Epithelial cell of esophagus (primary cell): ENCODE data around the gene GINS1.
A peak's percentile ranks its signal among the peaks of the same experiment; 100 is the strongest.

Experiments
- DNase-seq: peaks from one replicate; pipeline ENCODE4 v3.0.0; 2010; ENCODE audit warnings: low read depth
- H3K4me3 ChIP-seq: 2 replicates; pipeline ENCODE4 v1.5.1; 2011; ENCODE audit warnings: mild to moderate bottlenecking, low read length, control low read depth
- TF ChIP-seq, protein P1 (sequence below): IDR thresholded peaks from 2 replicates; pipeline ENCODE4 v1.5.1; 2011; ENCODE audit warnings: low read depth, mild to moderate bottlenecking, low read length, control low read depth, inconsistent platforms; ENCODE audit not compliant: insufficient read depth; ENCODE audit errors: missing control alignments

Gene GINS1

DNA sequence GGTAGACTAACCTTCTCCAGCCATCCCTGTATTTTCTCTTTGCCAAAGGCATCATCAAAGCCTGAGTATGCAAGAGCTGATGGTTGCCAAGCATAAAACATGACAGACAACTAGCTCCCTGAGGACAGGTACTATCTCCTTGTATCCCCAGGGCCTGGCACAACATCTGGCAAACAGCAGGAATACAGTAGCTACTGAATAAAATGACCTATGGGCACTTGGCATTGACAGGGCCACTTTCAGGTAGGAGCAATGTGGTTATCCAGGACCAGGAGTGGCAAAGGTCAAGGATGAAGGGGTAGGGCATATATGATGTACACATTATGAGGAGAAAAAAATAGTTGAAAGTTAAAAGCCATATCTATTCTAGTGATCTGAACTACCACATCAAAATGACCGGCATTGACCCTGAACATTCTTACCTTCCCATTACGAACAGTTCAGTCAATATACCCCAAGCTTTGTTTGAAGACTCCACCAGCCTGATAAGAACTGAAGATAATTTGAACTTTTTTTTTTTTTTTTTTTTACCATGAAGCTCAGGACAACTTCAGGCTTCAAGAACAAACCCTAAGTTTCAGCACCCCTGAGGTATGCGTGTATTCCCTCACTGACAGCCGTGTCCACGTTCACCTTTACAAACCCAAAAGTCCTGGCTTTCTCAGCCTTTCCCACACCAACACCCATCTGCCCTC lies 29.1 kb upstream of the GINS1 start:
- TF ChIP-seq, protein P1, sequence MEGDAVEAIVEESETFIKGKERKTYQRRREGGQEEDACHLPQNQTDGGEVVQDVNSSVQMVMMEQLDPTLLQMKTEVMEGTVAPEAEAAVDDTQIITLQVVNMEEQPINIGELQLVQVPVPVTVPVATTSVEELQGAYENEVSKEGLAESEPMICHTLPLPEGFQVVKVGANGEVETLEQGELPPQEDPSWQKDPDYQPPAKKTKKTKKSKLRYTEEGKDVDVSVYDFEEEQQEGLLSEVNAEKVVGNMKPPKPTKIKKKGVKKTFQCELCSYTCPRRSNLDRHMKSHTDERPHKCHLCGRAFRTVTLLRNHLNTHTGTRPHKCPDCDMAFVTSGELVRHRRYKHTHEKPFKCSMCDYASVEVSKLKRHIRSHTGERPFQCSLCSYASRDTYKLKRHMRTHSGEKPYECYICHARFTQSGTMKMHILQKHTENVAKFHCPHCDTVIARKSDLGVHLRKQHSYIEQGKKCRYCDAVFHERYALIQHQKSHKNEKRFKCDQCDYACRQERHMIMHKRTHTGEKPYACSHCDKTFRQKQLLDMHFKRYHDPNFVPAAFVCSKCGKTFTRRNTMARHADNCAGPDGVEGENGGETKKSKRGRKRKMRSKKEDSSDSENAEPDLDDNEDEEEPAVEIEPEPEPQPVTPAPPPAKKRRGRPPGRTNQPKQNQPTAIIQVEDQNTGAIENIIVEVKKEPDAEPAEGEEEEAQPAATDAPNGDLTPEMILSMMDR = no peak
- no peak overlapping the region for H3K4me3 ChIP-seq
- DNase-seq = no peak

- TF ChIP-seq, protein P1 = no peak
- no peak overlapping the region for H3K4me3 ChIP-seq
- no peak for DNase-seq
Measured at GRCh38 chr20:25378884-25379733, 28.4 kb upstream of the GINS1 start.

- TF ChIP-seq, protein P1 = no peak
- no peak overlapping the region for H3K4me3 ChIP-seq
- DNase-seq = no peak
Measured at GRCh38 chr20:25380945-25381614, 26.4 kb upstream of the GINS1 start.

- no peak overlapping the region for H3K4me3 ChIP-seq
- TF ChIP-seq, protein P1 = no peak
- DNase-seq = no peak
Measured at GRCh38 chr20:25382704-25383370, 24.6 kb upstream of the GINS1 start.

- TF ChIP-seq, protein P1 = no peak
- peak overlapping the region; percentile 73 for H3K4me3 ChIP-seq
- peak; percentile 38 for DNase-seq
Measured at GRCh38 chr20:25389401-25389857, 18.0 kb upstream of the GINS1 start.

DNA sequence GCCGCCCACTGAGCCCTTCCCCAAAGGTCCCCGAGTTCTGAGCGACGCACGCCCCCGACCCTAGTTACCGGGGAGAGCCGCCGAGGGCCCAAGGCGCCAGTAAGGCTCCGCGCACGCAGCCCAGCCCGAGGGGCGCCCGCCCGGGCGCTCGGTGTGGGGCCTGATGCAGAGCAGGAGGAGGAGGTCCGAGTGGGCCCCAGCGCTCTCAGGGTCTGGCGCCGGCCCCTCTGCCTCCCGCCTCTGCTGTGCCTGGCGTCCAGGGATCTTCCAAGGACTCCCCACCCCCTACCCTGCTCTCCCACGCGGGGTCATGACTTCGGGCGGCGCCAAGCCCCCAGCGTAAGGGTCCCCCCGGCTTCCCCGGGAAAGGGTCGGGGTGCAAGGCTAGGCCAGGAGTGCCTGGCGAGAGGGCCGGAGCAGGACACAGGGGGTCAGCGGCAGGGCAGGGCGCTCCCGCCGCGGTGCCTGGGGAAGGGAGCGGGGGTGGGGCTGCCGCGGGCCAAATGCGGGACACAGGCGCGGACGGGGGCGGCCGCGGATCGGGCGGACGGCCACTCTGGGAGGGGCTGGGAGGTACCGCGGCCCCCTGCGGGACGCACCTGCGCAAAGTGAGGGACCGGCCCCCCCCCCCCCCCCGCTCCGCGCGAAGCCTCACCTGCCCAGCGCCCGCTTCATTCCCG lies 17.5 kb upstream of the GINS1 start:
- peak overlapping the region; percentile 73 for H3K4me3 ChIP-seq
- TF ChIP-seq, protein P1 = no peak
- no peak for DNase-seq
